GM12864 (cell line): ENCODE measurements around the gene TAOK1.

Source experiments
- DNase-seq: peaks from one replicate; pipeline ENCODE4 v3.0.0-alpha.2; 2011; ENCODE audit warnings: low read depth
- H3K4me3 ChIP-seq: 2 replicates; pipeline ENCODE4 v1.5.1; 2011; ENCODE audit warnings: mild to moderate bottlenecking, low read depth, low read length, control low read depth
- TF ChIP-seq, protein P1 (sequence below): IDR thresholded peaks from 2 replicates; pipeline ENCODE4 v1.5.1; 2011; ENCODE audit warnings: low read depth, mild to moderate bottlenecking, moderate library complexity, low read length, control low read depth, inconsistent platforms; ENCODE audit errors: missing control alignments

The TAOK1 gene

GRCh38 chr17:29592850-29593551 lies 202.8 kb downstream of the TAOK1 start, which contains the start of gene ANKRD13B:
TSS of gene ANKRD13B (plus strand) at chr17:29593132. CDS start at chr17:29593622, 490 bp downstream.
- TF ChIP-seq, protein P1, sequence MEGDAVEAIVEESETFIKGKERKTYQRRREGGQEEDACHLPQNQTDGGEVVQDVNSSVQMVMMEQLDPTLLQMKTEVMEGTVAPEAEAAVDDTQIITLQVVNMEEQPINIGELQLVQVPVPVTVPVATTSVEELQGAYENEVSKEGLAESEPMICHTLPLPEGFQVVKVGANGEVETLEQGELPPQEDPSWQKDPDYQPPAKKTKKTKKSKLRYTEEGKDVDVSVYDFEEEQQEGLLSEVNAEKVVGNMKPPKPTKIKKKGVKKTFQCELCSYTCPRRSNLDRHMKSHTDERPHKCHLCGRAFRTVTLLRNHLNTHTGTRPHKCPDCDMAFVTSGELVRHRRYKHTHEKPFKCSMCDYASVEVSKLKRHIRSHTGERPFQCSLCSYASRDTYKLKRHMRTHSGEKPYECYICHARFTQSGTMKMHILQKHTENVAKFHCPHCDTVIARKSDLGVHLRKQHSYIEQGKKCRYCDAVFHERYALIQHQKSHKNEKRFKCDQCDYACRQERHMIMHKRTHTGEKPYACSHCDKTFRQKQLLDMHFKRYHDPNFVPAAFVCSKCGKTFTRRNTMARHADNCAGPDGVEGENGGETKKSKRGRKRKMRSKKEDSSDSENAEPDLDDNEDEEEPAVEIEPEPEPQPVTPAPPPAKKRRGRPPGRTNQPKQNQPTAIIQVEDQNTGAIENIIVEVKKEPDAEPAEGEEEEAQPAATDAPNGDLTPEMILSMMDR = no peak
- no peak for DNase-seq
- H3K4me3 ChIP-seq = peak within 1 kb of the TSS; percentile 55

DNA sequence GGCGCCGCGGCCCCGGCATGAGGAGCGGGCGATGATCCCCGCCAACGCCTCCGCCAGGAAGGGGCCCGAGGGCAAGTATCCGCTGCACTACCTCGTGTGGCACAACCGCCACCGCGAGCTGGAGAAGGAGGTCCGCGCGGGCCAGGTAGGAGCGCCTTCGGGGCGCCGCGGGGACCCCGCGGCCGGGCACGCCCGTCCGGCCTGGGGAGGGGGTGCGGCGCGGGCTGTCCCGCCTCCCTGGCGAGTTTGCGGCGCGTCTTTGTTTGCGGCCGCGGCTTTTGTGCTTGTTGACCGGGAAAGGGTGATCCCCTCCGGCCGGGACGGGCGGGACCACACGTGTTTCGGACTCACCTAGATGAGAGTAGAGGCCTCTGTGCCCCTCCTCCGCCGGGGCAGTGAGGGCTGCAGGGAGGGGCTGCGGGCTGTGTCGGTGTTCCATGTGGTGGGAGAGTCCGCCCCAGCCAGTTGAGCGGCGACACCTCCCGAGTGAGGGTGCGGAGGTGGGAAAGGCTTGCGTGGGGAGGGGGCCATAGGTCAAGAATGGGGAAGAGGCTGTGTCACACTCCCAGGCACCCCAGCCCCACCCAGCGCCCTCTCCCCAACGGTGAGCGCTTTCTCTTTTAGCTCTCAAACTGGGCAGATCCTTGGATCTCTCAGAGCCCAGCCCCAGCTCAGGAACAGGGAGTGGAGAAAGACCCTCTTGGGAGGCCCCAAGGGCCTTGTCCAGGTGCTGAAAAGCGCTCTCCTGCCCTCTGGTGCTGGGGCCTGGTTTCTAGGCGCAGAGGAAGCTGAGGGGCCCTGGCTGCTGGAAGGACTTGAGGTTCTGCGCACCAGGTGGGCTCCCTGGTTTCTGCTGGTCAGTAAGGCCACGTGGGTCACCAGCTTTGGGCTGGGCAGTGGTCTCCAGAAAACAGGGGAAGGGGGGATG lies 203.7 kb downstream of the TAOK1 start:
- TF ChIP-seq, protein P1 = peak; percentile 35
- no peak for DNase-seq
- peak overlapping the region; percentile 55 for H3K4me3 ChIP-seq

GRCh38 chr17:29594519-29595090 lies 204.4 kb downstream of the TAOK1 start:
- H3K4me3 ChIP-seq = no peak overlapping the region
- no peak for DNase-seq
- TF ChIP-seq, protein P1 = no peak

- H3K4me3 ChIP-seq = no peak overlapping the region
- TF ChIP-seq, protein P1 = no peak
- DNase-seq = no peak
Observed at GRCh38 chr17:29595107-29595942, 205.2 kb downstream of the TAOK1 start.

- TF ChIP-seq, protein P1 = no peak
- DNase-seq = no peak
Observed at GRCh38 chr17:29595943-29596774, 206.0 kb downstream of the TAOK1 start.

GRCh38 chr17:29596811-29597210 lies 206.6 kb downstream of the TAOK1 start:
- TF ChIP-seq, protein P1 = no peak
- no peak overlapping the region for H3K4me3 ChIP-seq
- DNase-seq = no peak

More at GRCh38 chr17:29595943-29596774, 206.0 kb downstream of the TAOK1 start:
- no peak overlapping the region for H3K4me3 ChIP-seq
